Esophagus squamous epithelium (tissue), 4 donors: ENCODE data around the gene STN1.

Experiments
- CTCF ChIP-seq, 6 experiments: fragments of 450-650 bp in 4 of 6; fragments of 200-600 bp in 2 of 6; sonication (generic) in 2 of 6; IDR thresholded peaks; one replicate each; pipeline ENCODE4 v1.5.1; 2016 to 2019; ENCODE audit warnings: antibody characterized with exemption in 6 of 6, mild to moderate bottlenecking in 4 of 6, moderate library complexity in 4 of 6
- POLR2A ChIP-seq, 4 donors: fragments of 450-650 bp; IDR thresholded peaks; one replicate each; pipeline ENCODE4 v1.6.1; 2017; ENCODE audit warnings: antibody characterized with exemption in 4 of 4, mild to moderate bottlenecking in 4 of 4, moderate library complexity in 3 of 4

- TF ChIP-seq CTCF (IDR thresholded peaks at IDR 0.05) (no peak), POLR2A (IDR thresholded peaks at IDR 0.05) (no peak)
Measured at GRCh38 chr10:103852189-103852711, 65.7 kb downstream of the STN1 start.
